ENCODE results near the gene DNAJC5.
"Not testable (repeated sequence)": the region's sequence is repeated elsewhere in the genome, so short reads cannot be mapped to it uniquely, and the experiment has no call there.

DNAJC5 gene

GRCh38 chr20:63861365-63861934, 33.5 kb upstream of the DNAJC5 start, which contains the start of gene ABHD16B:
ABHD16B (plus strand) TSS chr20:63861498; CDS start chr20:63861541, 43 bp downstream.
- DNase-seq (ENCODE audit: low read depth) = no peak

- no peak for DNase-seq (ENCODE audit: low read depth)
These were observed 32.7 kb upstream of the DNAJC5 start for GRCh38 chr20:63861981-63862901.

GRCh38 chr20:63863021-63863797, 31.7 kb upstream of the DNAJC5 start:
- DNase-seq (ENCODE audit: low read depth) = no peak

GRCh38 chr20:63863798-63864544, 31.0 kb upstream of the DNAJC5 start:
- peak; percentile 84 for DNase-seq (ENCODE audit: low read depth)

GRCh38 chr20:63864545-63864977, 30.4 kb upstream of the DNAJC5 start:
- DNase-seq (ENCODE audit: low read depth) = no peak

GRCh38 chr20:63864978-63865640, 29.8 kb upstream of the DNAJC5 start, which contains the start of gene TPD52L2:
TPD52L2 (plus strand) TSS chr20:63865270; CDS start chr20:63865366, 96 bp downstream.
- DNase-seq (ENCODE audit: low read depth) = peak; percentile 99

- not testable (repeated sequence) for DNase-seq (ENCODE audit: low read depth)
These were observed 27.9 kb upstream of the DNAJC5 start for GRCh38 chr20:63867042-63867441.

GRCh38 chr20:63868264-63868663, 26.7 kb upstream of the DNAJC5 start:
- no peak for DNase-seq (ENCODE audit: low read depth)

GRCh38 chr20:63873477-63873971, 21.4 kb upstream of the DNAJC5 start:
- DNase-seq (ENCODE audit: low read depth) = peak; percentile 94

- peak; percentile 45 for DNase-seq (ENCODE audit: low read depth)
These were observed 20.7 kb upstream of the DNAJC5 start for GRCh38 chr20:63874241-63874640.

GRCh38 chr20:63876489-63877036, 18.4 kb upstream of the DNAJC5 start:
- DNase-seq (ENCODE audit: low read depth) = no peak

- DNase-seq (ENCODE audit: low read depth) = no peak
These were observed 17.0 kb upstream of the DNAJC5 start for GRCh38 chr20:63877755-63878470.

- DNase-seq (ENCODE audit: low read depth) = no peak
These were observed 15.8 kb upstream of the DNAJC5 start for GRCh38 chr20:63878899-63879663.

GRCh38 chr20:63880901-63881300, 14.0 kb upstream of the DNAJC5 start:
- not testable (repeated sequence) for DNase-seq (ENCODE audit: low read depth)

- DNase-seq (ENCODE audit: low read depth) = no peak
These were observed 13.3 kb upstream of the DNAJC5 start for GRCh38 chr20:63881451-63882226.

- no peak for DNase-seq (ENCODE audit: low read depth)
These were observed 12.4 kb upstream of the DNAJC5 start for GRCh38 chr20:63882257-63883200.

GRCh38 chr20:63883201-63883593, 11.7 kb upstream of the DNAJC5 start:
- no peak for DNase-seq (ENCODE audit: low read depth)
